HepG2 (cell line): ENCODE results near the gene PROC. TPM values are rescaled to one million over a fixed set of nuclear protein-coding genes. Genes with fewer than 3 reads are reported as not detected.
A peak's percentile ranks its signal among the peaks of the same experiment; 100 is the strongest.

Experiments used
- CHD2 ChIP-seq: IDR thresholded peaks from 2 replicates; pipeline ENCODE4 v1.6.1; 2011; ENCODE audit warnings: low read depth, low read length, improper control_type of control experiment
- FLYWCH1 ChIP-seq: sonication (generic); formaldehyde crosslinking; IDR thresholded peaks from 2 replicates; pipeline ENCODE4 v1.8.1; 2023; ENCODE audit warnings: mild to moderate bottlenecking, missing genetic modification reagents
- GABPB1 ChIP-seq: IDR thresholded peaks from 2 replicates; pipeline ENCODE4 v1.6.1; 2016; ENCODE audit warnings: mild to moderate bottlenecking, missing genetic modification reagents, moderate library complexity, missing compliant biosample characterization
- MED8 ChIP-seq: sonication (generic); formaldehyde crosslinking; IDR thresholded peaks from 2 replicates; pipeline ENCODE4 v1.8.1; 2023; ENCODE audit warnings: mild to moderate bottlenecking, missing genetic modification reagents; ENCODE audit not compliant: insufficient replicate concordance
- NR3C1 ChIP-seq: sonication (generic); formaldehyde crosslinking; IDR thresholded peaks from 2 replicates; pipeline ENCODE4 v1.4.0; 2020; ENCODE audit warnings: missing genetic modification reagents
- PHF21A ChIP-seq: sonication (generic); formaldehyde crosslinking; IDR thresholded peaks from 2 replicates; pipeline ENCODE4 v1.5.0; 2020; ENCODE audit warnings: mild to moderate bottlenecking, missing genetic modification reagents
- TAF15 ChIP-seq: fragments of 200-400 bp; formaldehyde crosslinking; IDR thresholded peaks from one replicate; pipeline ENCODE4 v1.6.1; 2018; ENCODE audit warnings: mild to moderate bottlenecking, low read depth, low read length; ENCODE audit not compliant: poor library complexity, severe bottlenecking
- WIZ ChIP-seq: sonication (generic); formaldehyde crosslinking; IDR thresholded peaks from 2 replicates; pipeline ENCODE4 v1.5.1; 2020; ENCODE audit warnings: mild to moderate bottlenecking, missing genetic modification reagents
- ZNF101 ChIP-seq: sonication (generic); formaldehyde crosslinking; IDR thresholded peaks from 2 replicates; pipeline ENCODE4 v1.4.0; 2020; ENCODE audit warnings: mild to moderate bottlenecking, low read depth, missing genetic modification reagents, borderline replicate concordance
- ZNF292 ChIP-seq: sonication (generic); formaldehyde crosslinking; IDR thresholded peaks from 2 replicates; pipeline ENCODE4 v1.8.1; 2022; ENCODE audit warnings: mild to moderate bottlenecking, low read depth, missing genetic modification reagents, borderline replicate concordance
- ZNF780A ChIP-seq: sonication (generic); formaldehyde crosslinking; IDR thresholded peaks from 2 replicates; pipeline ENCODE4 v1.8.0; 2022; ENCODE audit warnings: mild to moderate bottlenecking, missing genetic modification reagents, moderate library complexity
- polyA plus RNA-seq, 8 experiments: library from polyadenylated mRNA; depleted of rRNA in 3 of 8; stranded (reverse) in 7 of 8; unstranded in 1 of 8; fragments of >200 nt; fragmentation: Illumina TruSeq in 4 of 8; extraction: Trizol in 4 of 8; gene quantifications; 2 replicates each; pipeline versions ENCODE4 v1.2.1 to v1.2.3, GENCODE V29; 2011 to 2016; ENCODE audit warnings: low read depth in 4 of 8, missing spikeins in 1 of 8, mixed read lengths in 1 of 8; ENCODE audit not compliant: insufficient read depth in 1 of 8
- total RNA-seq, 5 experiments: library from RNA; depleted of rRNA; stranded (reverse); fragments of >200 nt; fragmentation: Illumina TruSeq; extraction: Trizol; gene quantifications; 2 replicates each; pipeline ENCODE4 v1.2.3, GENCODE V29; 2016; ENCODE audit warnings: low read depth in 1 of 5
- TF ChIP-seq, protein P1 (sequence below): sonication (generic); formaldehyde crosslinking; IDR thresholded peaks from 2 replicates; pipeline ENCODE4 v1.4.0; 2020; ENCODE audit warnings: missing genetic modification reagents
- TF ChIP-seq, protein P2 (sequence below): IDR thresholded peaks from 2 replicates; pipeline ENCODE4 v1.6.1; 2016; ENCODE audit warnings: missing genetic modification reagents, missing compliant biosample characterization
- TF ChIP-seq, protein P3 (sequence below): sonication (generic); formaldehyde crosslinking; IDR thresholded peaks from 2 replicates; pipeline ENCODE4 v1.8.0; 2022; ENCODE audit warnings: mild to moderate bottlenecking, missing genetic modification reagents
- TF ChIP-seq, protein P4 (sequence below): IDR thresholded peaks from 2 replicates; pipeline ENCODE4 v1.6.1; 2016; ENCODE audit warnings: mild to moderate bottlenecking

Gene PROC
- total and polyA plus RNA-seq, 2 of the 13 experiments (the other 11 are each of a cell fraction or from before 2014, with no cell fraction given): 134 to 185 TPM

DNA sequence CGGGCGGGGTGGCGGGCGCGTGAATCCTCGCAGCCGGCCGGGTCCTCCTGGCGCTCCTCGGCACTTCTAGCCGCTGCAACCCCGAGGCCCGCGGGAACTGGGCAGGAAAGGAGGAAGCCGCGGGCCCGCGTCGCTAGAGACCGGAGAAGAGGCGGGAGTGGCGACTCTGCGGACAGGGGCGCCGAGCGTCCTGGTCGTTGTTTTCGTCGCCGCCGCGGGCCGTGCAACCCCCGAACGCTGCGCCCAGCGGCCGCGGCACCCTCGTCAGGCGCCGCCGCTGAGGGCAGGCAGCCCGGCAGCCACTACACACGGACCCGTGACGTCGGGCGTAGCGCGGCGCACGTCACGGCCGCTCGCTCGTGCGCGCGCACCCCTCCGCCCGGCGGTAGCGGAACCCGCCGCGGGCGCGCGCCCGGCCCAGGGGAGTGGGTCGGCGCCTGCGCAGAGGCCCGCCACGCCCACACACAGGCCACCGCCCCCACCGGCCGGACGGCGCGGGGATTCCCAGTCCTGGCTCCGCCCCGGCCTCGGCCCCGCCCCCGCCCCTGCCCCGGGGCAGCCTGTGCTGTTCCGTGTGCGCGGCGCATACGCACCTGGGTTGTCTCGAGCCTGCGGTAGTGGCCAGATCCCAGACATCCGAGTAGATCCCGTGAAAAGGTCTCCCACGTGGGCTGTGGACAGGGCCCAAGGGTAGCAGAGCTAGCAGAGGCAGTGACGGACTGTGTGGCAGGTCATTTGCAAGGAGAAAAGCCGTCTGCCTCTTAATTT lies 30.4 kb upstream of the PROC start, which contains the start of gene MAP3K2 (continued):
- TF ChIP-seq, protein P1, sequence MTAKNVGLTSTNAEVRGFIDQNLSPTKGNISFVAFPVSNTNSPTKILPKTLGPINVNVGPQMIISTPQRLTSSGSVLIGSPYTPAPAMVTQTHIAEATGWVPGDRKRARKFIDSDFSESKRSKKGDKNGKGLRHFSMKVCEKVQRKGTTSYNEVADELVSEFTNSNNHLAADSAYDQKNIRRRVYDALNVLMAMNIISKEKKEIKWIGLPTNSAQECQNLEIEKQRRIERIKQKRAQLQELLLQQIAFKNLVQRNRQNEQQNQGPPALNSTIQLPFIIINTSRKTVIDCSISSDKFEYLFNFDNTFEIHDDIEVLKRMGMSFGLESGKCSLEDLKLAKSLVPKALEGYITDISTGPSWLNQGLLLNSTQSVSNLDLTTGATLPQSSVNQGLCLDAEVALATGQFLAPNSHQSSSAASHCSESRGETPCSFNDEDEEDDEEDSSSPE (CRISPR knock-in tag): no peak; the same call in 1 of the 2 replicates
- TF ChIP-seq, protein P2, sequence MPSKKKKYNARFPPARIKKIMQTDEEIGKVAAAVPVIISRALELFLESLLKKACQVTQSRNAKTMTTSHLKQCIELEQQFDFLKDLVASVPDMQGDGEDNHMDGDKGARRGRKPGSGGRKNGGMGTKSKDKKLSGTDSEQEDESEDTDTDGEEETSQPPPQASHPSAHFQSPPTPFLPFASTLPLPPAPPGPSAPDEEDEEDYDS (CRISPR knock-in tag): peak; percentile 40
- TF ChIP-seq, protein P3, sequence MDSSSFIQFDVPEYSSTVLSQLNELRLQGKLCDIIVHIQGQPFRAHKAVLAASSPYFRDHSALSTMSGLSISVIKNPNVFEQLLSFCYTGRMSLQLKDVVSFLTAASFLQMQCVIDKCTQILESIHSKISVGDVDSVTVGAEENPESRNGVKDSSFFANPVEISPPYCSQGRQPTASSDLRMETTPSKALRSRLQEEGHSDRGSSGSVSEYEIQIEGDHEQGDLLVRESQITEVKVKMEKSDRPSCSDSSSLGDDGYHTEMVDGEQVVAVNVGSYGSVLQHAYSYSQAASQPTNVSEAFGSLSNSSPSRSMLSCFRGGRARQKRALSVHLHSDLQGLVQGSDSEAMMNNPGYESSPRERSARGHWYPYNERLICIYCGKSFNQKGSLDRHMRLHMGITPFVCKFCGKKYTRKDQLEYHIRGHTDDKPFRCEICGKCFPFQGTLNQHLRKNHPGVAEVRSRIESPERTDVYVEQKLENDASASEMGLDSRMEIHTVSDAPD: 0 out of 2 replicates have a peak, but pooled peaks have one; percentile 8
- TF ChIP-seq ZNF101 (CRISPR knock-in tag): no peak
- TF ChIP-seq GABPB1 (CRISPR knock-in tag): peak; percentile 74
- TF ChIP-seq CHD2: no peak
- 0 out of 2 replicates have a peak, but pooled peaks have one; percentile 25 for TF ChIP-seq PHF21A (CRISPR knock-in tag)
- TF ChIP-seq, protein P4, sequence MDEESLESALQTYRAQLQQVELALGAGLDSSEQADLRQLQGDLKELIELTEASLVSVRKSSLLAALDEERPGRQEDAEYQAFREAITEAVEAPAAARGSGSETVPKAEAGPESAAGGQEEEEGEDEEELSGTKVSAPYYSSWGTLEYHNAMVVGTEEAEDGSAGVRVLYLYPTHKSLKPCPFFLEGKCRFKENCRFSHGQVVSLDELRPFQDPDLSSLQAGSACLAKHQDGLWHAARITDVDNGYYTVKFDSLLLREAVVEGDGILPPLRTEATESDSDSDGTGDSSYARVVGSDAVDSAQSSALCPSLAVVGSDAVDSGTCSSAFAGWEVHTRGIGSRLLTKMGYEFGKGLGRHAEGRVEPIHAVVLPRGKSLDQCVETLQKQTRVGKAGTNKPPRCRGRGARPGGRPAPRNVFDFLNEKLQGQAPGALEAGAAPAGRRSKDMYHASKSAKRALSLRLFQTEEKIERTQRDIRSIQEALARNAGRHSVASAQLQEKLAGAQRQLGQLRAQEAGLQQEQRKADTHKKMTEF: peak; percentile 82; the same call in 1 of the 2 replicates
- no peak for TF ChIP-seq ZNF292 (CRISPR knock-in tag)
- TF ChIP-seq MED8: peak; percentile 25
- TF ChIP-seq NR3C1 (CRISPR knock-in tag): no peak
- TF ChIP-seq FLYWCH1 (CRISPR knock-in tag): no peak
- TF ChIP-seq TAF15: no peak
- TF ChIP-seq WIZ (CRISPR knock-in tag): no peak
- TF ChIP-seq ZNF780A (CRISPR knock-in tag): no peak
